ENCODE results near the gene TSPAN17.

The TSPAN17 gene

GRCh38 chr5:176642675-176643490, 4.4 kb upstream of the TSPAN17 start:
- DNase-seq: no peak

- DNase-seq: no peak
These were observed 3.6 kb upstream of the TSPAN17 start for GRCh38 chr5:176643491-176644219.

- no peak for DNase-seq
These were observed 3.0 kb upstream of the TSPAN17 start for GRCh38 chr5:176644294-176644693.

- no peak for DNase-seq
These were observed 2.2 kb upstream of the TSPAN17 start for GRCh38 chr5:176644878-176645670.

GRCh38 chr5:176646049-176646706, 1.1 kb upstream of the TSPAN17 start:
- DNase-seq: no peak

GRCh38 chr5:176646707-176647029, 616 bp upstream of the TSPAN17 start:
- no peak for DNase-seq

- DNase-seq: no peak
These were observed 674 bp downstream of the TSPAN17 start for GRCh38 chr5:176647843-176648473.

- DNase-seq: peak in 1 of 2 experiments; percentile 44
These were observed 1.4 kb downstream of the TSPAN17 start for GRCh38 chr5:176648474-176649194.

GRCh38 chr5:176650354-176650884, 3.1 kb downstream of the TSPAN17 start:
- DNase-seq: no peak

- DNase-seq: no peak
These were observed 4.2 kb downstream of the TSPAN17 start for GRCh38 chr5:176651472-176651980.

- DNase-seq: no peak
These were observed 4.9 kb downstream of the TSPAN17 start for GRCh38 chr5:176652136-176652535.

- DNase-seq: peak; percentile 76 to 96
These were observed 6.4 kb downstream of the TSPAN17 start for GRCh38 chr5:176653401-176654385.

GRCh38 chr5:176654856-176655255, 7.6 kb downstream of the TSPAN17 start:
- peak in 1 of 2 experiments; percentile 57 for DNase-seq

GRCh38 chr5:176656467-176656990, 9.2 kb downstream of the TSPAN17 start:
- no peak for DNase-seq

GRCh38 chr5:176658007-176658599, 10.8 kb downstream of the TSPAN17 start:
- DNase-seq: peak; percentile 55 to 66

GRCh38 chr5:176658817-176659511, 11.7 kb downstream of the TSPAN17 start:
- no peak for DNase-seq

GRCh38 chr5:176659512-176659839, 12.2 kb downstream of the TSPAN17 start:
- DNase-seq: no peak

GRCh38 chr5:176659860-176660461, 12.7 kb downstream of the TSPAN17 start:
- DNase-seq: no peak

Measured in stimulated activated CD4-positive, alpha-beta T cell treated with anti-CD3 and anti-CD28 coated beads, Interleukin-4, amount 100 ng/mL, for 4 hours (primary cell).